Adrenal gland (tissue), 12 donors: ENCODE data around the gene RBM4B. TPM values are rescaled to one million over a fixed set of nuclear protein-coding genes. Genes with fewer than 3 reads are reported as not detected.

Experiments
- DNase-seq, 7 donors: peaks; one replicate each; pipeline ENCODE4 v3.0.0-alpha.2; 2019 to 2020
- H3K27ac ChIP-seq, 5 donors: fragments of 200-600 bp; sonication (generic) in 4 of 5; 1 replicate in 3 of 5; 2 replicates in 2 of 5; pipeline versions ENCODE4 v1.5.1 to v1.8.0; 2016 to 2020; ENCODE audit warnings: mild to moderate bottlenecking in 1 of 5
- H3K27me3 ChIP-seq: fragments of 200-600 bp; 2 replicates; pipeline ENCODE4 v1.8.0; 2021
- H3K36me3 ChIP-seq, 2 donors: fragments of 200-600 bp; replicated peaks in 1 of 2; 1 replicate in 1 of 2; 2 replicates in 1 of 2; pipeline versions ENCODE4 v1.5.1 to v1.8.0; 2018 to 2022
- H3K4me1 ChIP-seq, 2 donors: fragments of 200-600 bp; replicated peaks in 1 of 2; 1 replicate in 1 of 2; 2 replicates in 1 of 2; pipeline versions ENCODE4 v1.5.1 to v1.8.0; 2018 to 2021
- H3K4me3 ChIP-seq, 4 donors: fragments of 200-600 bp; sonication (generic) in 3 of 4; one replicate each; pipeline ENCODE4 v1.5.1; 2016 to 2018
- H3K9me3 ChIP-seq, 3 donors: fragments of 200-600 bp; sonication (generic) in 1 of 3; replicated peaks in 1 of 3; 1 replicate in 2 of 3; 2 replicates in 1 of 3; pipeline versions ENCODE4 v1.5.1 to v1.8.0; 2016 to 2021
- POLR2A ChIP-seq, 2 donors: fragments of 450-650 bp; IDR thresholded peaks; one replicate each; pipeline ENCODE4 v1.6.1; 2017; ENCODE audit warnings: antibody characterized with exemption in 2 of 2, mild to moderate bottlenecking in 2 of 2, moderate library complexity in 1 of 2
- WGBS, 4 donors: extraction: QIAGEN DNeasy Blood & Tissue Kit in 2 of 4; methylation state at CpG; one replicate each; pipeline versions ENCODE4 v1.1.5 to v1.1.7; 2013 to 2017; 5-methylcytosine and 5-hydroxymethylcytosine counted together
- intact Hi-C, 2 donors: fragments of 100-400 bp; cut with DNase I; formaldehyde crosslinking; loops; one replicate each; pipeline versions ENCODE4 v1.14.1 to v1.15.0; 2022 to 2023
- polyA plus RNA-seq, 3 donors: library from polyadenylated mRNA; stranded (reverse); fragments of 200-250 nt in 2 of 3; fragments of 350-450 nt in 1 of 3; fragmentation: Illumina TruSeq in 1 of 3; extraction: RNeasy Lipid Tissue Mini Kit (QIAGEN cat#74804) in 1 of 3; gene quantifications; one replicate each; pipeline ENCODE4 v1.2.3, GENCODE V29; 2013 to 2014
- total RNA-seq, 9 donors: library from RNA; depleted of rRNA in 4 of 9; stranded (reverse); fragments of >200 nt in 4 of 9; fragments of 120-200 nt in 1 of 9; fragmentation: NEBNext Ultra II Directional in 1 of 9; extraction: Animal tissue kit (Norgen Biotek cat#: 25700) in 1 of 9; gene quantifications; one replicate each; pipeline versions ENCODE4 v1.1.0 to v1.2.4, GENCODE V29; 2013 to 2023
- TF ChIP-seq, protein P1 (sequence below), 6 experiments: fragments of 450-650 bp in 4 of 6; fragments of 200-600 bp in 2 of 6; sonication (generic) in 1 of 6; IDR thresholded peaks; 1 replicate in 5 of 6; 2 replicates in 1 of 6; pipeline versions ENCODE4 v1.5.1 to v1.8.0; 2016 to 2021; ENCODE audit warnings: antibody characterized with exemption in 6 of 6, mild to moderate bottlenecking in 2 of 6, moderate library complexity in 1 of 6
- donor health status: healthy with polysubstance abuse.
- donor health status: Bipolar disorder and iron deficiency.
- donor health status: DM: yes; HTN: yes; CAD: no.
- donor health status: DM: no; HTN: no; CAD: no.
- donor health status: DM: no; HTN: no; CAD: no.
- donor health status: DM: yes; HTN: yes; CAD: no.

RBM4B gene
- total and polyA plus RNA-seq, 12 donors, result 9.9 to 40.3 (median 20.6) TPM

DNA sequence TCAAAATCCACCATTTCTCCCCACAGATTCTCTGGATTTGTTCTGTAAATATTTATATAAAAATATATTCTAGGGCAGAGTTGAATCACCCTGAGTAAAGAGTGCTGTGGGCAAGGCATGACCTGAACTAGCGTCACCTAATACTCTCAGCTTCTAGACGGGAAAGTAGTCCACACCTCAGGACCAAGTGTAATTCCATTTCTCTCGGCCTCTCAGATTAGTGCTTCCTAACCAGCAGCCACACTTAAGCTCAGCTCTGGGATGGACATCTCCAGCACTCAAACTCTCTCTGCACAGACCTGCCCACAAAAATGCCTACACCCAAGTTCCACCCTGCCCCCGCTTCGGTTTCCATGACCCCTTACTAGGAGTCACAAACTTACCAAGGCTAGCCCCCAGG is 46.0 kb upstream of the RBM4B start:
- Histone ChIP-seq H3K36me3 (no peaks in the 10 kb centered on the region), H3K4me1 (peaks cover 34 to 36% of the 10 kb centered on the region in 2 donors), H3K27me3 (no peaks in the 10 kb centered on the region), H3K27ac (peak overlapping the region in 4 of 5 donors; percentile 31 to 67 (median 48)), H3K9me3 (no peaks in the 10 kb centered on the region), H3K4me3 (no peak overlapping the region)
- DNase-seq, result peak in 1 of 7 donors; percentile 13
- intact Hi-C loops, result no loop called here
- TF ChIP-seq POLR2A (IDR thresholded peaks at IDR 0.05), result no peak
- TF ChIP-seq, protein P1, sequence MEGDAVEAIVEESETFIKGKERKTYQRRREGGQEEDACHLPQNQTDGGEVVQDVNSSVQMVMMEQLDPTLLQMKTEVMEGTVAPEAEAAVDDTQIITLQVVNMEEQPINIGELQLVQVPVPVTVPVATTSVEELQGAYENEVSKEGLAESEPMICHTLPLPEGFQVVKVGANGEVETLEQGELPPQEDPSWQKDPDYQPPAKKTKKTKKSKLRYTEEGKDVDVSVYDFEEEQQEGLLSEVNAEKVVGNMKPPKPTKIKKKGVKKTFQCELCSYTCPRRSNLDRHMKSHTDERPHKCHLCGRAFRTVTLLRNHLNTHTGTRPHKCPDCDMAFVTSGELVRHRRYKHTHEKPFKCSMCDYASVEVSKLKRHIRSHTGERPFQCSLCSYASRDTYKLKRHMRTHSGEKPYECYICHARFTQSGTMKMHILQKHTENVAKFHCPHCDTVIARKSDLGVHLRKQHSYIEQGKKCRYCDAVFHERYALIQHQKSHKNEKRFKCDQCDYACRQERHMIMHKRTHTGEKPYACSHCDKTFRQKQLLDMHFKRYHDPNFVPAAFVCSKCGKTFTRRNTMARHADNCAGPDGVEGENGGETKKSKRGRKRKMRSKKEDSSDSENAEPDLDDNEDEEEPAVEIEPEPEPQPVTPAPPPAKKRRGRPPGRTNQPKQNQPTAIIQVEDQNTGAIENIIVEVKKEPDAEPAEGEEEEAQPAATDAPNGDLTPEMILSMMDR (IDR thresholded peaks at IDR 0.05), result no peak
- WGBS, 4 donors, result 74 to 90% (median 86%) methylated on average over 5 of the region's 5 CpGs

- Histone ChIP-seq H3K9me3 (no peaks in the 10 kb centered on the region), H3K27ac (peak overlapping the region; percentile 15 to 70 (median 51)), H3K36me3 (no peaks in the 10 kb centered on the region), H3K4me3 (no peak overlapping the region), H3K4me1 (peaks cover 34 to 36% of the 10 kb centered on the region in 2 donors), H3K27me3 (no peaks in the 10 kb centered on the region)
- 52 to 62% (median 55%) methylated on average over 16 of the region's 16 CpGs for WGBS, 4 donors
- TF ChIP-seq POLR2A (IDR thresholded peaks at IDR 0.05), result peak in 1 of 2 donors; percentile 30
- TF ChIP-seq, protein P1 (IDR thresholded peaks at IDR 0.05), result no peak
- intact Hi-C loops, result no loop called here
- DNase-seq, result peak in 4 of 7 donors; percentile 45 to 67 (median 52)
Observed at GRCh38 chr11:66722745-66723651, 45.3 kb upstream of the RBM4B start.

- peaks cover 29 to 30% of the 10 kb centered on the region in 2 donors for H3K4me1 ChIP-seq
- no peaks in the 10 kb centered on the region for H3K36me3 ChIP-seq
- TF ChIP-seq, protein P1 (IDR thresholded peaks at IDR 0.05), result no peak
- no peak for TF ChIP-seq POLR2A (IDR thresholded peaks at IDR 0.05)
- H3K4me3 ChIP-seq, result no peak overlapping the region
- no peak for DNase-seq
- peak overlapping the region in 2 of 5 donors; percentile 51 to 67 for H3K27ac ChIP-seq
- 88 to 91% (median 90%) methylated on average over 9 of the region's 9 CpGs for WGBS, 4 donors
- no peaks in the 10 kb centered on the region for H3K27me3 ChIP-seq
- intact Hi-C loops, result no loop called here
- H3K9me3 ChIP-seq, result no peaks in the 10 kb centered on the region
Observed at GRCh38 chr11:66721939-66722338, 44.3 kb upstream of the RBM4B start.

- TF ChIP-seq, protein P1 (IDR thresholded peaks at IDR 0.05), result no peak
- TF ChIP-seq POLR2A (IDR thresholded peaks at IDR 0.05), result no peak
- H3K4me3 ChIP-seq, result no peak overlapping the region
- H3K4me1 ChIP-seq, result peaks cover 23% of the 10 kb centered on the region in 2 donors
- H3K36me3 ChIP-seq, result no peaks in the 10 kb centered on the region
- no peaks in the 10 kb centered on the region for H3K9me3 ChIP-seq
- WGBS, 4 donors, result 53 to 81% (median 70%) methylated on average over 6 to 13 of the region's 13 CpGs
- peak overlapping the region; percentile 22 to 89 (median 72) for H3K27ac ChIP-seq
- intact Hi-C loops, result no loop called here
- H3K27me3 ChIP-seq, result no peaks in the 10 kb centered on the region
- peak in 2 of 7 donors; percentile 33 to 37 for DNase-seq
Observed at GRCh38 chr11:66720899-66721470, 43.3 kb upstream of the RBM4B start.
